Measurements from ENCODE around the gene TPSB2.
"Not testable (repeated sequence)": the region's sequence is repeated elsewhere in the genome, so short reads cannot be mapped to it uniquely, and the experiment has no call there.

TPSB2 gene

GRCh38 chr16:1201444-1201843 lies 28.5 kb downstream of the TPSB2 start (continued):
- TF ChIP-seq ESRRG (CRISPR knock-in tag; IDR thresholded peaks at IDR 0.05): no peak
- no peak for TF ChIP-seq PPARA (CRISPR knock-in tag; IDR thresholded peaks at IDR 0.05; ENCODE audit: borderline replicate concordance)
- TF ChIP-seq CREB5 (CRISPR knock-in tag; IDR thresholded peaks at IDR 0.05; ENCODE audit: low read depth): no peak
- TF ChIP-seq TCF4 (CRISPR knock-in tag; IDR thresholded peaks at IDR 0.05; ENCODE audit: borderline replicate concordance): no peak

GRCh38 chr16:1200014-1200627 lies 29.9 kb downstream of the TPSB2 start:
- no peak for TF ChIP-seq ESRRG (CRISPR knock-in tag; IDR thresholded peaks at IDR 0.05)
- no peak for TF ChIP-seq CREB5 (CRISPR knock-in tag; IDR thresholded peaks at IDR 0.05; ENCODE audit: low read depth)
- TF ChIP-seq SNAI2 (CRISPR knock-in tag; IDR thresholded peaks at IDR 0.05): no peak
- no peak for TF ChIP-seq POU6F1 (CRISPR knock-in tag; IDR thresholded peaks at IDR 0.05; ENCODE audit: borderline replicate concordance, low read depth)
- no peak for TF ChIP-seq OSR1 (CRISPR knock-in tag; IDR thresholded peaks at IDR 0.05)
- TF ChIP-seq ZNF565 (CRISPR knock-in tag; conservative IDR thresholded peaks at IDR 0.05; ENCODE audit: low read depth): no peak
- TF ChIP-seq ZFP30 (CRISPR knock-in tag; IDR thresholded peaks at IDR 0.05): no peak
- TF ChIP-seq PPARA (CRISPR knock-in tag; IDR thresholded peaks at IDR 0.05; ENCODE audit: borderline replicate concordance): no peak
- no peak for TF ChIP-seq TOX (CRISPR knock-in tag; IDR thresholded peaks at IDR 0.05; ENCODE audit: borderline replicate concordance)
- no peak for TF ChIP-seq GLIS3 (CRISPR knock-in tag; IDR thresholded peaks at IDR 0.05)
- TF ChIP-seq CSRNP3 (CRISPR knock-in tag; IDR thresholded peaks at IDR 0.05): no peak
- no peak for TF ChIP-seq ZNF8 (CRISPR knock-in tag; IDR thresholded peaks at IDR 0.05)
- no peak for TF ChIP-seq ZC3H10 (CRISPR knock-in tag; IDR thresholded peaks at IDR 0.05)
- TF ChIP-seq TCF4 (CRISPR knock-in tag; IDR thresholded peaks at IDR 0.05; ENCODE audit: borderline replicate concordance): no peak
- TF ChIP-seq ZFP3 (CRISPR knock-in tag; IDR thresholded peaks at IDR 0.05): no peak
- no peak for TF ChIP-seq RARB (CRISPR knock-in tag; IDR thresholded peaks at IDR 0.05)
- no peak for TF ChIP-seq ISL1 (CRISPR knock-in tag; IDR thresholded peaks at IDR 0.05)

GRCh38 chr16:1199347-1200013 lies 30.5 kb downstream of the TPSB2 start:
- no peak for TF ChIP-seq ZNF70 (CRISPR knock-in tag; IDR thresholded peaks at IDR 0.05)
- no peak for TF ChIP-seq TOX (CRISPR knock-in tag; IDR thresholded peaks at IDR 0.05; ENCODE audit: borderline replicate concordance)
- no peak for TF ChIP-seq ARNTL (CRISPR knock-in tag; IDR thresholded peaks at IDR 0.05; ENCODE audit: borderline replicate concordance, low read depth)
- no peak for TF ChIP-seq ISL1 (CRISPR knock-in tag; IDR thresholded peaks at IDR 0.05)
- no peak for TF ChIP-seq POU6F1 (CRISPR knock-in tag; IDR thresholded peaks at IDR 0.05; ENCODE audit: borderline replicate concordance, low read depth)
- TF ChIP-seq RARB (CRISPR knock-in tag; IDR thresholded peaks at IDR 0.05): no peak
- TF ChIP-seq TCF4 (CRISPR knock-in tag; IDR thresholded peaks at IDR 0.05; ENCODE audit: borderline replicate concordance): no peak
- ATAC-seq: no peak

More at GRCh38 chr16:1200014-1200627, 29.9 kb downstream of the TPSB2 start:
- ATAC-seq: no peak

GRCh38 chr16:1198671-1199346 lies 31.2 kb downstream of the TPSB2 start:
- ATAC-seq: not testable (repeated sequence)

Data from SK-N-SH treated with all-trans-retinoic acid at 6 μM for 48 hours (cell line).